GM19468 (cell line): ENCODE data around the gene LRRC56.

ENCODE experiments used
- ATAC-seq: cut with Tn5 transposase; IDR thresholded peaks from one replicate; pipeline ENCODE4 v1.9.1; 2021; ENCODE audit warnings: mild to moderate bottlenecking, moderate library complexity, moderate number of reproducible peaks; ENCODE audit not compliant: unreplicated experiment; ENCODE audit errors: extremely low read depth

LRRC56 gene

GRCh38 chr11:555227-555779, 18.0 kb downstream of the LRRC56 start:
- ATAC-seq = no peak

- ATAC-seq = no peak
Observed at GRCh38 chr11:555780-556661, 18.7 kb downstream of the LRRC56 start.

- no peak for ATAC-seq
Observed at GRCh38 chr11:556662-557256, 19.4 kb downstream of the LRRC56 start.

- ATAC-seq = no peak
Observed at GRCh38 chr11:557328-558132, 20.2 kb downstream of the LRRC56 start.

GRCh38 chr11:558503-558902, 21.2 kb downstream of the LRRC56 start:
- ATAC-seq = no peak

GRCh38 chr11:559020-559620, 21.8 kb downstream of the LRRC56 start:
- no peak for ATAC-seq

- no peak for ATAC-seq
Observed at GRCh38 chr11:559712-560304, 22.5 kb downstream of the LRRC56 start.

- peak; percentile 77 for ATAC-seq
Observed at GRCh38 chr11:560305-561147, 23.2 kb downstream of the LRRC56 start, which contains the start of the genes LMNTD2 and RASSF7. LMNTD2 (minus strand) TSS chr11:560738; CDS start chr11:560716, 22 bp downstream. RASSF7 (plus strand) TSS chr11:560970; CDS start chr11:561769, 799 bp downstream.

- ATAC-seq = no peak
Observed at GRCh38 chr11:561148-562003, 24.0 kb downstream of the LRRC56 start.

GRCh38 chr11:562046-562645, 24.8 kb downstream of the LRRC56 start:
- no peak for ATAC-seq

GRCh38 chr11:563066-563811, 25.9 kb downstream of the LRRC56 start:
- ATAC-seq = no peak

- no peak for ATAC-seq
Observed at GRCh38 chr11:563812-564578, 26.7 kb downstream of the LRRC56 start.

GRCh38 chr11:565921-566509, 28.7 kb downstream of the LRRC56 start:
- no peak for ATAC-seq

GRCh38 chr11:567011-567628, 29.8 kb downstream of the LRRC56 start:
- no peak for ATAC-seq

GRCh38 chr11:567629-568292, 30.4 kb downstream of the LRRC56 start:
- no peak for ATAC-seq
